Neuronal stem cell (in vitro differentiated cells): ENCODE data around the gene PHC2.

Source experiments
- DNase-seq: peaks from one replicate; pipeline ENCODE4 v3.0.0-alpha.2; 2013; ENCODE audit warnings: low spot score
- H2AFZ ChIP-seq: one replicate; pipeline ENCODE4 v1.6.1; 2013; ENCODE audit warnings: mild to moderate bottlenecking, low read length, inconsistent platforms
- H2AK5ac ChIP-seq: 2 replicates; pipeline ENCODE4 v1.6.1; 2013; ENCODE audit warnings: low read depth, mild to moderate bottlenecking, inconsistent platforms, low read length, moderate library complexity, mixed read lengths
- H2BK120ac ChIP-seq: 2 replicates; pipeline ENCODE4 v1.6.1; 2013; ENCODE audit warnings: low read depth, mild to moderate bottlenecking, inconsistent platforms, low read length, moderate library complexity, mixed read lengths
- H2BK12ac ChIP-seq: one replicate; pipeline ENCODE4 v1.6.1; 2013; ENCODE audit warnings: low read length, inconsistent platforms
- H2BK15ac ChIP-seq: 2 replicates; pipeline ENCODE4 v1.6.1; 2013; ENCODE audit warnings: mild to moderate bottlenecking, low read length, inconsistent platforms, mixed read lengths
- H2BK5ac ChIP-seq: one replicate; pipeline ENCODE4 v1.6.1; 2013; ENCODE audit warnings: inconsistent platforms, mild to moderate bottlenecking, low read length, moderate library complexity
- H3K14ac ChIP-seq: one replicate; pipeline ENCODE4 v1.6.1; 2013; ENCODE audit warnings: low read length, inconsistent platforms
- H3K18ac ChIP-seq: 2 replicates; pipeline ENCODE4 v1.6.1; 2013; ENCODE audit warnings: low read length, inconsistent platforms
- H3K23ac ChIP-seq: 2 replicates; pipeline ENCODE4 v1.6.1; 2013; ENCODE audit warnings: low read depth, mild to moderate bottlenecking, mixed read lengths, low read length, inconsistent platforms; ENCODE audit not compliant: poor library complexity
- H3K27ac ChIP-seq: replicated peaks from 3 replicates; pipeline ENCODE4 v1.5.1; 2013; ENCODE audit warnings: low read length, inconsistent platforms
- H3K27me3 ChIP-seq, 3 experiments: 2 replicates each; pipeline ENCODE4 v1.6.1; 2013; ENCODE audit warnings: low read length in 3 of 3, mild to moderate bottlenecking in 2 of 3, inconsistent platforms in 1 of 3, low read depth in 1 of 3, mixed read lengths in 1 of 3, moderate library complexity in 1 of 3; ENCODE audit not compliant: control insufficient read depth in 3 of 3, insufficient read depth in 3 of 3
- H3K36me3 ChIP-seq, 2 donors: replicated peaks in 1 of 2; 2 replicates each; pipeline ENCODE4 v1.6.1; 2013; ENCODE audit warnings: low read length in 2 of 2; ENCODE audit not compliant: control insufficient read depth in 2 of 2, insufficient read depth in 2 of 2
- H3K4ac ChIP-seq: 2 replicates; pipeline ENCODE4 v1.6.1; 2013; ENCODE audit warnings: inconsistent platforms, mild to moderate bottlenecking, low read length, moderate library complexity
- H3K4me1 ChIP-seq, 2 donors: 1 replicate in 1 of 2; 2 replicates in 1 of 2; pipeline ENCODE4 v1.6.1; 2013; ENCODE audit warnings: low read length in 2 of 2, low read depth in 1 of 2; ENCODE audit not compliant: control insufficient read depth in 2 of 2, insufficient read depth in 1 of 2
- H3K4me2 ChIP-seq: one replicate; pipeline ENCODE4 v1.6.1; 2013; ENCODE audit warnings: mild to moderate bottlenecking, low read length, inconsistent platforms; ENCODE audit not compliant: insufficient read depth, poor library complexity, severe bottlenecking
- H3K4me3 ChIP-seq, 2 donors: 2 replicates each; pipeline ENCODE4 v1.5.1; 2013; ENCODE audit warnings: low read length in 2 of 2, mild to moderate bottlenecking in 2 of 2, inconsistent platforms in 1 of 2, moderate library complexity in 1 of 2
- H3K79me1 ChIP-seq: one replicate; pipeline ENCODE4 v1.6.1; 2013; ENCODE audit warnings: low read depth, mild to moderate bottlenecking, inconsistent platforms, low read length, moderate library complexity
- H3K9ac ChIP-seq: one replicate; pipeline ENCODE4 v1.6.1; 2013; ENCODE audit warnings: mild to moderate bottlenecking, low read depth, low read length, inconsistent platforms; ENCODE audit not compliant: poor library complexity
- H3K9me3 ChIP-seq, 2 donors: replicated peaks in 1 of 2; 2 replicates each; pipeline versions ENCODE3 to v1.6.1; 2013; ENCODE audit warnings: low read length in 2 of 2, mild to moderate bottlenecking in 2 of 2, inconsistent platforms in 1 of 2, low read depth in 1 of 2, mixed read lengths in 1 of 2, moderate library complexity in 1 of 2; ENCODE audit not compliant: control insufficient read depth in 2 of 2, insufficient read depth in 1 of 2
- H4K8ac ChIP-seq: one replicate; pipeline ENCODE4 v1.6.1; 2013; ENCODE audit warnings: low read depth, mild to moderate bottlenecking, inconsistent platforms, low read length, moderate library complexity
- H4K91ac ChIP-seq: one replicate; pipeline ENCODE4 v1.6.1; 2013; ENCODE audit warnings: low read length, low read depth, mild to moderate bottlenecking, inconsistent platforms; ENCODE audit not compliant: poor library complexity
- WGBS, 2 donors: extraction: QIAGEN DNeasy Blood & Tissue Kit; methylation state at CpG; one replicate each; pipeline ENCODE4 v1.1.7; 2013; ENCODE audit warnings: missing lambda C conversion rate in 2 of 2, mixed read lengths in 1 of 2; ENCODE audit not compliant: insufficient read length in 2 of 2, insufficient replicate concordance in 1 of 2; ENCODE audit errors: extremely low coverage in 2 of 2; 5-methylcytosine and 5-hydroxymethylcytosine counted together

PHC2 gene

DNA sequence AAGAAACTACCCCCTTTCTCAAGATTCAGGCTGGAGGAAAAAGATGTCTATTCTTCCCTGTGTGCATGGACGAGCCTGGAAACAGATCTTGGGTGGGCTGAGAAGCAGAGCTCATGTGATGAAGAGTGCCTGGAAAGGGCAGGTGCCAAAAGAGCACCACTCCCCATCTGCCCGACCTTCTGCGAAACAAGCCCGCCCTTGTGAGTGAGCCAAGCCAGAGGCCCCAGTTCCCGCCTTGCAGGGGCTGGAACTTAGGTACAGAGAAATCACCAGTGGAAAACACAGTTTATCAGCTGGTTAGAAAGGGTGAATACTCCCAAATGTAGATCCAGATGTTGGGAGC is 83.3 kb downstream of the PHC2 start:
- no peak overlapping the region for H3K9ac ChIP-seq
- no peak overlapping the region for H2BK15ac ChIP-seq
- WGBS, 2 donors, result no CpG with 5 or more reads among the region's 5 CpGs
- H3K36me3 ChIP-seq, result peaks cover 0 to 62% of the 10 kb centered on the region in 2 donors
- H3K14ac ChIP-seq, result no peak overlapping the region
- H4K91ac ChIP-seq, result no peak overlapping the region
- H3K4me3 ChIP-seq, result peak overlapping the region; percentile 11 to 73
- peaks cover 24 to 39% of the 10 kb centered on the region in 2 donors for H3K4me1 ChIP-seq
- H2AK5ac ChIP-seq, result no peak overlapping the region
- H3K4me2 ChIP-seq, result peak overlapping the region; percentile 41
- H2BK120ac ChIP-seq, result no peak overlapping the region
- H3K4ac ChIP-seq, result no peak overlapping the region
- no peaks in the 10 kb centered on the region for H3K9me3 ChIP-seq
- H3K79me1 ChIP-seq, result no peaks in the 10 kb centered on the region
- no peak overlapping the region for H3K18ac ChIP-seq
- no peak overlapping the region for H2BK12ac ChIP-seq
- H3K27me3 ChIP-seq, result no peaks in the 10 kb centered on the region
- no peak overlapping the region for H4K8ac ChIP-seq
- H3K23ac ChIP-seq, result no peak overlapping the region
- DNase-seq, result no peak
- H2BK5ac ChIP-seq, result no peak overlapping the region
- no peak overlapping the region for H2AFZ ChIP-seq
- peak overlapping the region; percentile 38 for H3K27ac ChIP-seq

DNA sequence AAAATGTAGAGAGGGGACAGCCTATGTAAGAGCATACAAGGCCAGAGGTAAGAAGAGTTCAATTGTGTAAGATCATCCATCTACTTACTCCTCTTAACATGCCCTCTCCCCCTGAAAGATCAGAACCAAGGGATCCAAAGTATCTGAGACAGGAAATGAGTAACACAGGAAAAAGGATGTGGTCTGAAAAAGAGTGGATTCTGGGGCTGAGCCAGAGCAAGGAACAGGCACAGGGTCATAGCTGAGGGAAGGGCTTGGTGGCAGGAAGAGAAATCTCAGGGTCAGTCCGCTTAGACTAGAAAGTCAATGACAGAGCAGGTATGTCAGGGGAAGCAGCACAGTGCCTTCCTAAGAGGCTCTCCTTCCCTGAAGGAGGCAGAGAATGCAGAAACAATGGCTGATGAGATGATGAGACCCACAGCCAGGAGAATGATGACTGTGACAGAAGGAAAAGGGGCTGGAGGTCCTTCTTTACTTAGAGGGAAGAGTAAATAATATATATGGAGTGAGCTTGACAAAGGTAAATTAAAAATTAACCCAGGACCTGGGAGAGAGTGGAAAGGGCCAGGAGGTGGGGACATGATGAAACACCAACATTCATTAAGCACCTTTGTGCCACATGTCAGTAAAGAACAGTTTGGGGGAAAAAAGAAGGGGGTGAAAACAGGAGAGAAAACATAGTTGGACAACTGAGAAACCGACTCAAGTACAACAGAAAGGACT is 83.8 kb downstream of the PHC2 start:
- peaks cover 25 to 44% of the 10 kb centered on the region in 2 donors for H3K4me1 ChIP-seq
- peaks cover under 1 to 60% of the 10 kb centered on the region in 2 donors for H3K36me3 ChIP-seq
- H3K9ac ChIP-seq, result no peak overlapping the region
- no peak overlapping the region for H2BK12ac ChIP-seq
- no peak overlapping the region for H3K14ac ChIP-seq
- no peak overlapping the region for H2BK15ac ChIP-seq
- H3K4ac ChIP-seq, result no peak overlapping the region
- no peak overlapping the region for H2AFZ ChIP-seq
- H3K4me2 ChIP-seq, result peak overlapping the region; percentile 41
- no peak overlapping the region for H4K91ac ChIP-seq
- no peaks in the 10 kb centered on the region for H3K79me1 ChIP-seq
- H3K9me3 ChIP-seq, result no peaks in the 10 kb centered on the region
- WGBS, 2 donors, result no CpG with 5 or more reads among the region's 2 CpGs
- no peaks in the 10 kb centered on the region for H3K27me3 ChIP-seq
- H3K27ac ChIP-seq, result peak overlapping the region; percentile 1
- H2BK5ac ChIP-seq, result no peak overlapping the region
- H2AK5ac ChIP-seq, result no peak overlapping the region
- H4K8ac ChIP-seq, result no peak overlapping the region
- peak overlapping the region in 1 of 2 donors; percentile 73 for H3K4me3 ChIP-seq
- H3K18ac ChIP-seq, result no peak overlapping the region
- H2BK120ac ChIP-seq, result no peak overlapping the region
- H3K23ac ChIP-seq, result no peak overlapping the region
- no peak for DNase-seq

DNA sequence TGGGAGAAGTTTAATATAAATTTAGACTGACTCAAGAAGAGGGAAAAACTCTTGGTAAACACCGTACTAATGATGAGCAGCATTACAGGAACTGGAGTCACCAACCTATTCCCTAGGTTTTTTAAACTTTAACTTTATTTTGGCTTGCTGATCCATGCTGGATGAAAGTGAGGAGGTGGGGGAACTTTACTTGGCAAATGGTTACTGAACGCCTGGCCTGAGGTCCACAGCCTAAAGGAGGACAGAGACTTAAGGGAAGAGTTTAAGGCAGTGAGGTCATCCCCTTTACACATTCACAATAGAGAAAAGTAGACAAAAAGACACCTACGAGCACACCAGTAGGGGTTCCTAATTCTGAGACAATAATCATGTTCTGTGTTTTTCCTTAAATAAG is 84.4 kb downstream of the PHC2 start:
- H4K91ac ChIP-seq, result no peak overlapping the region
- no peak overlapping the region for H2BK120ac ChIP-seq
- H2BK12ac ChIP-seq, result no peak overlapping the region
- no peak overlapping the region for H3K9ac ChIP-seq
- H3K18ac ChIP-seq, result no peak overlapping the region
- H3K4me1 ChIP-seq, result peaks cover 30 to 50% of the 10 kb centered on the region in 2 donors
- H4K8ac ChIP-seq, result no peak overlapping the region
- no peak overlapping the region for H2AK5ac ChIP-seq
- H2AFZ ChIP-seq, result no peak overlapping the region
- H3K79me1 ChIP-seq, result no peaks in the 10 kb centered on the region
- H3K4me3 ChIP-seq, result peak overlapping the region in 1 of 2 donors; percentile 73
- peaks cover 5 to 66% of the 10 kb centered on the region in 2 donors for H3K36me3 ChIP-seq
- DNase-seq, result no peak
- H2BK5ac ChIP-seq, result no peak overlapping the region
- no peaks in the 10 kb centered on the region for H3K9me3 ChIP-seq
- H3K14ac ChIP-seq, result no peak overlapping the region
- H3K27me3 ChIP-seq, result no peaks in the 10 kb centered on the region
- H3K4ac ChIP-seq, result no peak overlapping the region
- H3K4me2 ChIP-seq, result peak overlapping the region; percentile 27
- no CpG with 5 or more reads among the region's 3 CpGs for WGBS, 2 donors
- H2BK15ac ChIP-seq, result no peak overlapping the region
- H3K23ac ChIP-seq, result no peak overlapping the region
- H3K27ac ChIP-seq, result no peak overlapping the region

DNA sequence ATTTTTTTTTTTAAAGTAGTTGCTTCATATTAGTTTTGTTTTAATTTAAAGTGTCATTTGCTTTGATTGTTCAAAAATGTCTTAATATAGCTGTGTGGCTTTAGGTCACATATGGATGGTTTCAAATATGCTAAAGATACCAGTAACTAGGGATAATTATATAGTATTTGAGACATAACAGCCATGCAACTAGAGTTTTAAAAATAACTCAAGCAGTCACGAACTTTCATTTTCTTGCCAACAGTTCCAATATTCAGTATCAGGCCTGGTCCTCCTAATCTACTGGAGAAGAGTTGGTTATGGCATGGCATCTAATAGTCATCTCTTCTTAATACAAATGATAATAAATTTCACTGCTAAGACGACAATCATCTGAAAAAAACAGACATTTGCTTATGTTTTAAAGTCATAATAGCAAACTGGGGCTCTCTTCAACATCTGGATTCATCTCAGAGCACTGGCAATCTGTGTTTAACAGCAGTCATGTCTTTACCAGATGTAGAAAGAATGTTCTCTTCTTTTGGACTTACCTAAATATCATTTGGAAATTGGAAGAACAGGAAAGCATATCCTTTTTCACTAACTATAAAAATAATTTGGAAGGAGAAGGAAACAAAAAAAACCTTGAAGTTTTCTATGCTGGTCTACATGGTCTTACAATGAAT is 85.9 kb downstream of the PHC2 start:
- Histone ChIP-seq H3K4me1 (peaks cover 35 to 56% of the 10 kb centered on the region in 2 donors), H3K36me3 (peaks cover 5 to 81% of the 10 kb centered on the region in 2 donors), H4K8ac (no peak overlapping the region), H2AFZ (no peak overlapping the region), H2BK12ac (no peak overlapping the region), H3K18ac (no peak overlapping the region), H3K23ac (no peak overlapping the region), H2BK5ac (no peak overlapping the region), H3K9me3 (no peaks in the 10 kb centered on the region), H3K4me2 (no peak overlapping the region), H3K4me3 (no peak overlapping the region), H3K4ac (no peak overlapping the region), H3K9ac (no peak overlapping the region), H3K27me3 (no peaks in the 10 kb centered on the region), H2BK120ac (no peak overlapping the region), H3K27ac (no peak overlapping the region), H3K14ac (no peak overlapping the region), H4K91ac (no peak overlapping the region), H3K79me1 (no peaks in the 10 kb centered on the region), H2AK5ac (no peak overlapping the region), H2BK15ac (no peak overlapping the region)
- DNase-seq, result no peak
- WGBS, 2 donors, result no CpG with 5 or more reads among the region's 2 CpGs
